ENCODE data around the gene GMEB1. TPM values are rescaled to one million over a fixed set of nuclear protein-coding genes. Genes with fewer than 3 reads are reported as not detected.

GMEB1 gene
- total RNA-seq, 1 donor from 2014 or later, result 12.6 TPM

DNA sequence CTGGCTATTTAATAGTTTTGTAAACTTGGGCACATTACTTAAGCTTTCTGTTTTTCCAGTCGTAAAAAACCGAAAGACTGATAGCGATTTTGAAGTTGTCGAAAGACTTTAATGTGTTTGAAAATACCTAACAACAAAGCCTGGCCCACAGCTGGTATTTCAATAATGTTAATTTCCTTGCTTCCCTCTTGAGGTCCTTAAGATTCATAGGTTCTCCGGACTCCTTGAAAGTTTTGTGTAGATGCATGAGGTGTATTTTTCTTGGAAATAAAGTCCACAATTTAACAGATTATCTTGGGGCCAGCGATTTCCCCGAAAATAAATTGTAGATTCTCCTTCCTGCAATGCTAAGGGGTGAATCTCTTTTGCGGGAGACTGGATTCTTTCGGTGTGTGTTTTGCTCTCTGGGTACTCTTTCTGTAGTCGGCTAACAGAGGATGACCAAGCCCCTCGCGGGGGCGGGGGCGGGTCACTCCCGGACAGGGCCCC, 67.4 kb downstream of the GMEB1 start:
- no peak for TF ChIP-seq EZH2 (IDR thresholded peaks at IDR 0.05; ENCODE audit: insufficient read depth, low read length)
- TF ChIP-seq CTCF (IDR thresholded peaks at IDR 0.05; ENCODE audit: insufficient read depth, low read depth, low read length), result no peak
- peaks cover 20% of the 10 kb centered on the region for H3K36me3 ChIP-seq (ENCODE audit: insufficient read depth, low read length)
- H3K9me3 Mint-ChIP-seq (ENCODE audit: unreplicated experiment), result no peaks in the 10 kb centered on the region
- H4K20me1 ChIP-seq (ENCODE audit: insufficient read depth, low read length), result peaks cover 36% of the 10 kb centered on the region
- no peaks in the 10 kb centered on the region for H3K9me3 ChIP-seq (ENCODE audit: insufficient read depth, low read depth, low read length)
- peaks cover 43% of the 10 kb centered on the region for H3K79me2 ChIP-seq (ENCODE audit: insufficient read depth, low read length)
- H3K4me3 Mint-ChIP-seq (ENCODE audit: unreplicated experiment), result peak overlapping the region; percentile 95
- H3K27ac Mint-ChIP-seq (ENCODE audit: unreplicated experiment), result peak overlapping the region; percentile 97
- peak overlapping the region; percentile 85 for H3K4me2 ChIP-seq (ENCODE audit: low read length)
- FAIRE-seq, result peak; percentile 23
- H3K36me3 Mint-ChIP-seq (ENCODE audit: low read depth, unreplicated experiment), result peaks cover 12% of the 10 kb centered on the region
- peak overlapping the region; percentile 99 for H3K9ac ChIP-seq (ENCODE audit: low read length)
- peak overlapping the region; percentile 94 for H3K4me3 ChIP-seq (ENCODE audit: insufficient read depth, low read depth, low read length)
- H3K27me3 ChIP-seq (ENCODE audit: insufficient read depth, low read length), result no peaks in the 10 kb centered on the region
- H3K4me1 Mint-ChIP-seq (ENCODE audit: low read depth, unreplicated experiment), result peaks cover 16% of the 10 kb centered on the region
- no peak for DNase-seq (ENCODE audit: low read depth)
- peak overlapping the region; percentile 89 for H3K27ac ChIP-seq (ENCODE audit: low read depth, low read length)
- peaks cover 24% of the 10 kb centered on the region for H3K4me1 ChIP-seq (ENCODE audit: insufficient read depth, low read length)
- no peaks in the 10 kb centered on the region for H3K27me3 Mint-ChIP-seq (ENCODE audit: low read depth, unreplicated experiment)
- H2AFZ ChIP-seq (ENCODE audit: low read depth, low read length), result peak overlapping the region; percentile 83

- peaks cover 16% of the 10 kb centered on the region for H3K4me1 Mint-ChIP-seq (ENCODE audit: low read depth, unreplicated experiment)
- H3K9me3 Mint-ChIP-seq (ENCODE audit: unreplicated experiment), result no peaks in the 10 kb centered on the region
- Histone ChIP-seq H3K4me1 (ENCODE audit: insufficient read depth, low read length) (peaks cover 24% of the 10 kb centered on the region), H4K20me1 (ENCODE audit: insufficient read depth, low read length) (peaks cover 43% of the 10 kb centered on the region), H3K27me3 (ENCODE audit: insufficient read depth, low read length) (no peaks in the 10 kb centered on the region), H3K9ac (ENCODE audit: low read length) (peak within 1 kb of the TSS; percentile 99), H3K79me2 (ENCODE audit: insufficient read depth, low read length) (peaks cover 49% of the 10 kb centered on the region), H3K9me3 (ENCODE audit: insufficient read depth, low read depth, low read length) (no peaks in the 10 kb centered on the region), H2AFZ (ENCODE audit: low read depth, low read length) (peak within 1 kb of the TSS; percentile 83), H3K27ac (ENCODE audit: low read depth, low read length) (peak within 1 kb of the TSS; percentile 89), H3K36me3 (ENCODE audit: insufficient read depth, low read length) (peaks cover 20% of the 10 kb centered on the region), H3K4me2 (ENCODE audit: low read length) (peak within 1 kb of the TSS; percentile 94), H3K4me3 (ENCODE audit: insufficient read depth, low read depth, low read length) (peak within 1 kb of the TSS; percentile 94)
- TF ChIP-seq CTCF (IDR thresholded peaks at IDR 0.05; ENCODE audit: insufficient read depth, low read depth, low read length) (peak; percentile 69), EZH2 (IDR thresholded peaks at IDR 0.05; ENCODE audit: insufficient read depth, low read length) (no peak)
- no peaks in the 10 kb centered on the region for H3K27me3 Mint-ChIP-seq (ENCODE audit: low read depth, unreplicated experiment)
- H3K36me3 Mint-ChIP-seq (ENCODE audit: low read depth, unreplicated experiment), result peaks cover 14% of the 10 kb centered on the region
- peak within 1 kb of the TSS; percentile 97 for H3K27ac Mint-ChIP-seq (ENCODE audit: unreplicated experiment)
- FAIRE-seq (no peak), DNase-seq (ENCODE audit: low read depth) (peak; percentile 90)
- peak within 1 kb of the TSS; percentile 95 for H3K4me3 Mint-ChIP-seq (ENCODE audit: unreplicated experiment)
These were observed 68.1 kb downstream of the GMEB1 start, which contains the start of gene YTHDF2 for GRCh38 chr1:28736450-28737306. YTHDF2 (plus strand) TSS chr1:28736940; CDS start chr1:28737121, 181 bp downstream.
